Effector memory CD4-positive, alpha-beta T cell (primary cell): ENCODE measurements around the gene TGM2.

ENCODE experiments used
- DNase-seq, 3 donors: peaks; one replicate each; pipeline ENCODE4 v3.0.0-alpha.2; 2020
- H3K27ac ChIP-seq: 2 replicates; pipeline ENCODE4 v1.7.0; 2013; ENCODE audit warnings: mild to moderate bottlenecking, low read length, moderate library complexity; ENCODE audit not compliant: insufficient read depth, poor library complexity, severe bottlenecking
- H3K27me3 ChIP-seq: replicated peaks from 2 replicates; pipeline ENCODE4 v1.7.0; 2013; ENCODE audit warnings: mild to moderate bottlenecking, low read length; ENCODE audit not compliant: insufficient read depth, control insufficient read depth, poor library complexity, severe bottlenecking
- H3K36me3 ChIP-seq: 2 replicates; pipeline ENCODE4 v1.7.0; 2013; ENCODE audit warnings: mild to moderate bottlenecking, low read length, moderate library complexity; ENCODE audit not compliant: control insufficient read depth, insufficient read depth
- H3K4me1 ChIP-seq: 2 replicates; pipeline ENCODE4 v1.7.0; 2013; ENCODE audit warnings: low read length, mild to moderate bottlenecking; ENCODE audit not compliant: control insufficient read depth, insufficient read depth, poor library complexity, severe bottlenecking
- H3K4me3 ChIP-seq: 2 replicates; pipeline ENCODE4 v1.7.0; 2013; ENCODE audit warnings: low read length, low read depth, mild to moderate bottlenecking; ENCODE audit not compliant: insufficient read depth, poor library complexity, severe bottlenecking
- H3K9me3 ChIP-seq: 2 replicates; pipeline ENCODE4 v1.7.0; 2013; ENCODE audit warnings: mild to moderate bottlenecking, low read length, moderate library complexity; ENCODE audit not compliant: control insufficient read depth

Gene TGM2

DNA sequence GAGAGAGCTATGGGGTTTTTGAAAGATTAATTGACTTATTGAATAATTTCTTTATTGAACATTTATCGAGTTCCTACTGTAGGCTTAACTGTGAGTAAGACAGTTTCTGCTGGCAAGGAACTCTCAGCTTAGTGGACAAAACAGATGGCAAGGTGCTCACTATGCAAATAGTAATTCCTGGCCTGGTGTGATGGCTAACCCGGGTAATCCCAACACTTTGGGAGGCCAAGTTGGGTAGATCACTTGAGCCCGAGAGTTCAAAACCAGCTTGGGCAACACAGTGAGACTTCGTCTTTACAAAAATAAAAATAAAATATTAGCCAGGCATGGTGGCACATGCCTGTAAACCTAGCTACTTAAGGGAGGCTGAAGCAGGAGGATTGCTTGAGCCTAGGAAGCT is 13.5 kb upstream of the TGM2 start:
- H3K4me1 ChIP-seq: no peaks in the 10 kb centered on the region

DNA sequence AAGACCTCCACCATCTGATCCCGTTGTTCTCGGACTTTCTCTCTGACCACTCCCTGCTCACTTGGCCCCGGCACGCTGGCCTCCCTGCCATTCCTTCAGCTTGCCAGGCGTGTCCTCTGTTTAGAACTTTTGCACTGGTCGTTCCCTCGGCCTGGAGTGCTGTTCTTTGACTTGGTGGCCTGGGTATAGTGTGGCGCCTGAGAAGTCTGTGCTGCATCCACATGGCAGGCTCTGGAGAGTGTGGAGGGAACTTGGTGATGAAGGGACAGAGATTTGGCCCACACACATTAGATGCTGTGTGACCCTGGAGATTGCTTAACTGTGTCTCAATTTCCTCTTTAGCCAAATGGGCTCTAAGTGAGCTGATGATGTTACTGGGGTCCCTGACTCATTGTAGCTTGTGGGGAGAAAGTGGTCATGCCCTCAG is 13.0 kb upstream of the TGM2 start:
- Histone ChIP-seq H3K36me3 (no peaks in the 10 kb centered on the region), H3K27me3 (no peaks in the 10 kb centered on the region), H3K9me3 (no peaks in the 10 kb centered on the region), H3K27ac (no peak overlapping the region), H3K4me1 (no peaks in the 10 kb centered on the region), H3K4me3 (no peak overlapping the region)
- DNase-seq: no peak

More for the DNA sequence above, 13.5 kb upstream of the TGM2 start:
- no peak overlapping the region for H3K27ac ChIP-seq
- H3K4me3 ChIP-seq: no peak overlapping the region
- H3K36me3 ChIP-seq: no peaks in the 10 kb centered on the region
- no peaks in the 10 kb centered on the region for H3K27me3 ChIP-seq
- DNase-seq: no peak
- H3K9me3 ChIP-seq: no peaks in the 10 kb centered on the region

DNA sequence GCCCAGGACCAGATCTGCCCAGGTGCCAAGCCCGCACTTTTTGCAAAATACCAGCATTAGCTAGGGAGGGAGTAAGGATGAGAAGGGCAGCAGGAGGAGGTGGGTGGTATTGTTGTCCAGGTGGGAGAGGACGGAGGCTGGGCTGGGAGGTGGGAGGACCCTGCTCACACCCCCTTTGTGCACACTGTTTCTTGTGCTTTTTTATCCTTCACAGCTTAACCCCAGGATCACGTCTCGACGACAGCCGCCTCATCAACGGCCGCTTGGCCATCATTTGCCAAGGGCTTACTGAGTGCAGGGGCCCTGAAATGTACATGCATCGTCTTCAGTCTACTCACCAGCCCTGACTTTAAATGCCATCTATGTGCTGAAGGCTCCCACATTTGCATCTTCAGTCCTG is 12.1 kb upstream of the TGM2 start:
- Histone ChIP-seq H3K27me3 (no peaks in the 10 kb centered on the region), H3K4me1 (no peaks in the 10 kb centered on the region), H3K27ac (no peak overlapping the region), H3K36me3 (no peaks in the 10 kb centered on the region), H3K4me3 (no peak overlapping the region), H3K9me3 (no peaks in the 10 kb centered on the region)
- no peak for DNase-seq

DNA sequence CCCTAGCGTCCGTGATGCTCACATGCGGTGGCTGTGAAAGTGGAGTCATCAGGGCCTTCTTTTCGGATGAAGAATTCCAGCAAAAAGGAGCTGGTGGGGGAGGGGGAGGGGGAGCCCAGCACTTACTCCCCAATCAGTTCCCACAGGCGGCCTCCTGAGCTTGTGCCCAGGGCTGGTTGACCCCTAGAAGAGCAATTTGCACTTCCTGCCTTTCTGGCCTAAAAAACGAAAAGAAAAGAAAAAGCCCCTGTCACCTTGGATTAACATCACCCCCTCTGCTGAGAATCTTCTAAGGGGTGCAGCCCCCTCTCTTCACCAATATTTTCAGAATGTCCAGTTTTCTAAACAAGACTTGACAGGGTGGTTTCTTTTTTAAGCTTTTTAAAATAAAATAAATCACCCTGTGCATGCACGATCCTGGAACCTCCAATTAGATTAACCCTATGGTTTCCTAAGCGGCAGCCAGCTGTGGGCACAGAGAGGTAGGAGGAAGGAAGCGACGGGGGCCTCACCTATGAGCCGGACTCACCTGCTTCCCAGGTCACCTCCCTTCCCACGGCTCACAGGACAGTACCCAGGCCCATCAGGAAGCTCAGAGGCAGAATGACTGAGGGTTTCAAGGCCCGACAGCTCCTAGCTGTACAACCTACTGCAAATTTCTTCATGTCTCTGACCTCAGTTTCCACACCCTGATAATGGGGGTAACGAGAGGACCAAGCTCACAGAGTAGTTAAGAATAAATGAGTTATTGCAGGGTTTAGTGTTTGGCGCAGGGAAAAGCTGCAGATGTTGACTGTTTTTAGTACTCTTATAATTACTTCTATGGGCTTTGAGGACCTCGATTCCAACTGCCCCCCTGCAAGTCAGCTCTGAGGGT is 10.5 kb upstream of the TGM2 start:
- Histone ChIP-seq H3K4me1 (no peaks in the 10 kb centered on the region), H3K9me3 (no peaks in the 10 kb centered on the region), H3K4me3 (no peak overlapping the region), H3K36me3 (no peaks in the 10 kb centered on the region), H3K27me3 (no peaks in the 10 kb centered on the region), H3K27ac (no peak overlapping the region)
- DNase-seq: no peak

DNA sequence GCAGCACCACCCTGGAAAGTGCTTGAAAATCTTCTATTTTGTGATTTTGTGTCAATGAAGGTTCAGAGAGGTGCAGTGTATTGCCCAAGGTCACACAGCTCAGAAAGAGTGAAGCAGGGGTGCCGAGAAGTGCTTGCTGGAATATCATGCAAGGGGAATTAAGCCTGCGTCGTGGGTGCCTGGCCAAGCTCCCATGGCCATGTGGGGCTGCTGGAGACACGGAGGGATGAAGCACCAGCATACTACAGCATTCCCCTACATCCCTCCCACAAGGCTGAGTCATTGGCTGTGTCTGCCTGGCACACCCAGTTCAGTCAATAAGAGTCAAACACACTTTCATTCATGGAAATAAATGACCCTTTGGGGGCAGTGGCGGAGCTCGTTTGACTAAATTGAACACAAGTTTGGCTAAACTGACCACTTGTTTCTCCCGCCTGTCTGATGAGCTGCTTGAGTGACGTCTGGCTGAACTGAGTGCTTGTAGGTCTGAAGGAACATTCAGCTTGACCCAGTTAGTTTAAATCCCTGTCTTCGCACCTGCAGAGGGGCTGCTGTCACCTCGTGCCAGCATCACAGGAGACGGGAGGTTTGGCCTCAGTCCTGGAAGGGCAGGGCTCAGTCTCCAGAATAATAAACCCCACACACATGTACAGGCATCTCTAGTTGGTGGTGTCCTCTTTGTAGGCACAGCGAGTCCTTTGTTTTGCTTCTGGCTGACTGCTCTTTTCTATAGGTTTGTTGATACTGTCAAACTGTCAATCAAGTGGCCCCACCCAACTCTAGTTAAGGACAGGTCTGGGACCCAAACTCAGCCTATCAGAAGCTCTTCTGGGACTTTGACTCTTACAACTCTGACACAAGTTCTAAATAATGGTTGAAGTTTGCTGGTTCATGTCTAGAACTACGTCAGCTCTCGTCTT is 8.4 kb upstream of the TGM2 start:
- Histone ChIP-seq H3K27ac (no peak overlapping the region), H3K9me3 (no peaks in the 10 kb centered on the region), H3K36me3 (no peaks in the 10 kb centered on the region), H3K27me3 (no peaks in the 10 kb centered on the region), H3K4me1 (no peaks in the 10 kb centered on the region), H3K4me3 (no peak overlapping the region)
- no peak for DNase-seq

DNA sequence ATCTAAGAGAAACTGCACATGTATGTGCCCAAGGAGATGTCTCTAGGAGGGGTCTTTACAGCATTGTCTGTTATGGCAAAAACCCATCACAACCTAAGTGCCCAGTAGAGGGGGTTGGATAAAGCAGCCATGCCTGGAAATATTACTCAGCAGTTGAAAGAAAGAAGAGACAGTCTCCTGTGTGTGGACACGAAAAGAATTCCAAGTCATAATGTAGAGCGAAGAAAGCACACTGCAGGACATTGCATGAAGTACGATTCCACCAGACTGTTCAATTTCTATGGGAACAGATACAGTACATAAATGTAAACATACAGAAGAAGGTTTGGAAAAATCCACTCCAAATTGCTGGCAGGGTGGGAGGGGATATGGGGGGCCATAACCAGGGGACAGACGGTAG is 7.3 kb upstream of the TGM2 start:
- Histone ChIP-seq H3K36me3 (no peaks in the 10 kb centered on the region), H3K4me1 (no peaks in the 10 kb centered on the region), H3K27me3 (no peaks in the 10 kb centered on the region), H3K4me3 (no peak overlapping the region), H3K27ac (no peak overlapping the region), H3K9me3 (no peaks in the 10 kb centered on the region)
- DNase-seq: no peak

DNA sequence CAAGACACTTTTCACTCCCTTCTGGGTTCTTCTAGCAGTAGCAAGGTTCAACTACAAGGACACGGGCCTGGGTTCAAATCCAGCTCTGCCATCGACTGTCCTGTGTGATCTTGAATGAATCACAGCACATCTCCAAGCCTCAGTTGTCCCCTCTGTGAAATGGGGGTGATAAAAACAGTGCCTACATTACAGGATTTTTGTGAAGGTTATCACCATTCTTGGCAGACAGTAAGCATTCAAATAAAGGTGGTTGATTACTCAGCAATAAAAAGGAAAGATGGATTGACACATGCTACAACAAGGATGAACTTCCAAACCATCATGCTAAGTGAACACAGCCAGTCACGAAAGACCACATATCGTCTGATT is 6.6 kb upstream of the TGM2 start:
- Histone ChIP-seq H3K27ac (no peak overlapping the region), H3K4me1 (no peaks in the 10 kb centered on the region), H3K9me3 (no peaks in the 10 kb centered on the region), H3K36me3 (no peaks in the 10 kb centered on the region), H3K4me3 (no peak overlapping the region), H3K27me3 (no peaks in the 10 kb centered on the region)
- no peak for DNase-seq

DNA sequence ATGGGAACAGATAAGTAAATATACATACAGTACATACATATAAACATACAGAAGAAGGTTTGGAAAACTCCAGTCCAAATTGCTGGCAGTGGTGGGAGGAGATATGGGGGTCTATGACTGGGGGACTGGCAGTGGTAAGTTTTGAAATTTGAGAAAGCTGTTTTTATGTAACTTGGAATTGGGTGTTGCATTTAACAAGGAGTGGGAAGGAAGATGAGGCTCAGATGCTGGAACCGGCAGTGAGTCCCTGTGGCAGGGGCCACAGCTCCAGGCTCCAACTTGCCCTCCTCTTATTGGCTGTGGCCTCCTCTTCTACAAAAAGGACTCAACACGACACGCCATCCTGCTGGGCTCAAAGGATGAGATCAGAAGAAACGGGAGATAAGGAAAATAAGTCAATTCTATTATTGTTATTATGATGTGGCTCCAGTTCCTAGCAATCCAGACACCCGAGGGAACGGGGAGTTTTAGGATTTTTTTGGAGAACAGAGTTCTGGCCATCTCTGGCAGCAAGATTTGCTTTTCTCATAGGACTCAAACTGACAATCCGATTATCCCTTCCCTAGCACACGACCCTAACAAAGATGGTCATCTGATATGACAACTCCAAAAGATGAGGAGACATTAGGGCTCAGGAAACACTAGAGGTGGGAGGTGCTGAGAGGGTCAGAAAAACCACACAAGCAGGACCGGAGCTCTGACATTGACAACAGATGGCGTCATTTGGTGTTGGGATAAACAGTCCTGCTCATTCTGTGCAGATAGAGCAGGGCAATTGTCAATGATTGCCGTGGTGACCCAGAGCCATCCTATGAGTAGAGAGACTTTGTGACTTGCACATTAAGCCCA is 6.0 kb upstream of the TGM2 start:
- no peak overlapping the region for H3K4me3 ChIP-seq
- H3K9me3 ChIP-seq: no peaks in the 10 kb centered on the region
- no peak overlapping the region for H3K27ac ChIP-seq
- H3K27me3 ChIP-seq: no peaks in the 10 kb centered on the region
- no peaks in the 10 kb centered on the region for H3K4me1 ChIP-seq
- no peak for DNase-seq
- H3K36me3 ChIP-seq: no peaks in the 10 kb centered on the region

DNA sequence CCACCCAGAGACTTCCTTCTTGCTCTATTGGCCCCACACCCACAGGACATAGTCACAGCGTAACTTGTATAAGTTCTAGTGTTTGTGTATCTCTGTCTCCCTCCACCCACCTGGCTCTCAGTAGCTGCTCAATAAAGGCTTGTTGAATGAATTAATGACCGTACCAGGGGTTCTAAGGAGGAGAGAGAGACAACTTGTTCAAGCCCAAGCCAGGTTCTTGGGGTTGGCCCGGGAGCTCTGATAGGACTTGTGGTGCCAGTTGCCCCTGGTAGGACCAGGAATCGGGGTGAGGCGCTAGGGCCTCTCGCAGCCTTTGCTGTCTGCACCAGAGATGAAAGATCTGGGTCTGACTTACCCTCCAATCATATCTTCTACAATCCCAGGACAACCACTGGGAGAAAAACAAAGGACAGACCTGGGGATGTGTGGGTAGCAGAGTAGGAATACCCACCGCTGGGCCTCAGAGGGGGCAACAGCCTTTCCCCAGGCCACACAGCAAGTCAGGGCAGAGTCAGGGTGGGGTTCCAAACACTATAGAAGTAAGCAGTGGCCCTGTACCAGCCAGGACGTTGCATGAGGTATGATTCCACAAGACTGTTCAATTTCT is 5.3 kb upstream of the TGM2 start:
- H3K27ac ChIP-seq: no peak overlapping the region
- H3K9me3 ChIP-seq: no peaks in the 10 kb centered on the region
- H3K4me3 ChIP-seq: no peak overlapping the region
- no peaks in the 10 kb centered on the region for H3K27me3 ChIP-seq
- no peak for DNase-seq
- no peaks in the 10 kb centered on the region for H3K36me3 ChIP-seq
- peaks cover under 1% of the 10 kb centered on the region for H3K4me1 ChIP-seq
